ENCODE data around the gene CAMTA1.

DNA sequence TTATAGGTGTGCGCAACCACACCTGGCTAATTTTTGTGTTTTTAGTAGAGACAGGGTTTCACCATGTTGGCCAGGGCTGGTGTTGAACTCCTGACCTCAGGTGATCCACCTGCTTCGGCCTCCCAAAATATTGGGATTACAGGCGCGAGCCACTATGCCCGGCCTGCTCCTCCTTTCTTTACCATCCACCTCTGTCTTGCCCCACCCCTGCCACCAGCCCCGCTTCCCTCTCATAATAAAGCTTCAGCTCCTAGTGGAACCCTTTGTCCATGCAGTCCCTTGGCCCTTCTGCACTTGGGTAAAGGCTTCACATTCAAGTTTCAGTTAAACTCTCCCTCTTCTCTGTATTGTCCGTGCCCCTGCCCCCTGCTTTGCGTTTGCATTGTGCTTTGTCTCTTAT, 120.1 kb downstream of the CAMTA1 start:
- TF ChIP-seq, protein P1, sequence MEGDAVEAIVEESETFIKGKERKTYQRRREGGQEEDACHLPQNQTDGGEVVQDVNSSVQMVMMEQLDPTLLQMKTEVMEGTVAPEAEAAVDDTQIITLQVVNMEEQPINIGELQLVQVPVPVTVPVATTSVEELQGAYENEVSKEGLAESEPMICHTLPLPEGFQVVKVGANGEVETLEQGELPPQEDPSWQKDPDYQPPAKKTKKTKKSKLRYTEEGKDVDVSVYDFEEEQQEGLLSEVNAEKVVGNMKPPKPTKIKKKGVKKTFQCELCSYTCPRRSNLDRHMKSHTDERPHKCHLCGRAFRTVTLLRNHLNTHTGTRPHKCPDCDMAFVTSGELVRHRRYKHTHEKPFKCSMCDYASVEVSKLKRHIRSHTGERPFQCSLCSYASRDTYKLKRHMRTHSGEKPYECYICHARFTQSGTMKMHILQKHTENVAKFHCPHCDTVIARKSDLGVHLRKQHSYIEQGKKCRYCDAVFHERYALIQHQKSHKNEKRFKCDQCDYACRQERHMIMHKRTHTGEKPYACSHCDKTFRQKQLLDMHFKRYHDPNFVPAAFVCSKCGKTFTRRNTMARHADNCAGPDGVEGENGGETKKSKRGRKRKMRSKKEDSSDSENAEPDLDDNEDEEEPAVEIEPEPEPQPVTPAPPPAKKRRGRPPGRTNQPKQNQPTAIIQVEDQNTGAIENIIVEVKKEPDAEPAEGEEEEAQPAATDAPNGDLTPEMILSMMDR (IDR thresholded peaks at IDR 0.05; ENCODE audit: poor library complexity, severe bottlenecking), result no peak
- TF ChIP-seq POLR2AphosphoS5 (IDR thresholded peaks at IDR 0.05) (no peak), EZH2 (IDR thresholded peaks at IDR 0.05; ENCODE audit: borderline replicate concordance, insufficient read depth, low read length, poor library complexity, severe bottlenecking) (no peak), SMC3 (conservative IDR thresholded peaks at IDR 0.05; ENCODE audit: poor library complexity) (no peak)
- TF ChIP-seq, protein P2, sequence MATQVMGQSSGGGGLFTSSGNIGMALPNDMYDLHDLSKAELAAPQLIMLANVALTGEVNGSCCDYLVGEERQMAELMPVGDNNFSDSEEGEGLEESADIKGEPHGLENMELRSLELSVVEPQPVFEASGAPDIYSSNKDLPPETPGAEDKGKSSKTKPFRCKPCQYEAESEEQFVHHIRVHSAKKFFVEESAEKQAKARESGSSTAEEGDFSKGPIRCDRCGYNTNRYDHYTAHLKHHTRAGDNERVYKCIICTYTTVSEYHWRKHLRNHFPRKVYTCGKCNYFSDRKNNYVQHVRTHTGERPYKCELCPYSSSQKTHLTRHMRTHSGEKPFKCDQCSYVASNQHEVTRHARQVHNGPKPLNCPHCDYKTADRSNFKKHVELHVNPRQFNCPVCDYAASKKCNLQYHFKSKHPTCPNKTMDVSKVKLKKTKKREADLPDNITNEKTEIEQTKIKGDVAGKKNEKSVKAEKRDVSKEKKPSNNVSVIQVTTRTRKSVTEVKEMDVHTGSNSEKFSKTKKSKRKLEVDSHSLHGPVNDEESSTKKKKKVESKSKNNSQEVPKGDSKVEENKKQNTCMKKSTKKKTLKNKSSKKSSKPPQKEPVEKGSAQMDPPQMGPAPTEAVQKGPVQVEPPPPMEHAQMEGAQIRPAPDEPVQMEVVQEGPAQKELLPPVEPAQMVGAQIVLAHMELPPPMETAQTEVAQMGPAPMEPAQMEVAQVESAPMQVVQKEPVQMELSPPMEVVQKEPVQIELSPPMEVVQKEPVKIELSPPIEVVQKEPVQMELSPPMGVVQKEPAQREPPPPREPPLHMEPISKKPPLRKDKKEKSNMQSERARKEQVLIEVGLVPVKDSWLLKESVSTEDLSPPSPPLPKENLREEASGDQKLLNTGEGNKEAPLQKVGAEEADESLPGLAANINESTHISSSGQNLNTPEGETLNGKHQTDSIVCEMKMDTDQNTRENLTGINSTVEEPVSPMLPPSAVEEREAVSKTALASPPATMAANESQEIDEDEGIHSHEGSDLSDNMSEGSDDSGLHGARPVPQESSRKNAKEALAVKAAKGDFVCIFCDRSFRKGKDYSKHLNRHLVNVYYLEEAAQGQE (IDR thresholded peaks at IDR 0.05; ENCODE audit: borderline replicate concordance), result no peak

All from neural cell (in vitro differentiated cells).